Measurements from ENCODE around the gene YOD1.
A peak's percentile ranks its signal among the peaks of the same experiment; 100 is the strongest.

The YOD1 gene

DNA sequence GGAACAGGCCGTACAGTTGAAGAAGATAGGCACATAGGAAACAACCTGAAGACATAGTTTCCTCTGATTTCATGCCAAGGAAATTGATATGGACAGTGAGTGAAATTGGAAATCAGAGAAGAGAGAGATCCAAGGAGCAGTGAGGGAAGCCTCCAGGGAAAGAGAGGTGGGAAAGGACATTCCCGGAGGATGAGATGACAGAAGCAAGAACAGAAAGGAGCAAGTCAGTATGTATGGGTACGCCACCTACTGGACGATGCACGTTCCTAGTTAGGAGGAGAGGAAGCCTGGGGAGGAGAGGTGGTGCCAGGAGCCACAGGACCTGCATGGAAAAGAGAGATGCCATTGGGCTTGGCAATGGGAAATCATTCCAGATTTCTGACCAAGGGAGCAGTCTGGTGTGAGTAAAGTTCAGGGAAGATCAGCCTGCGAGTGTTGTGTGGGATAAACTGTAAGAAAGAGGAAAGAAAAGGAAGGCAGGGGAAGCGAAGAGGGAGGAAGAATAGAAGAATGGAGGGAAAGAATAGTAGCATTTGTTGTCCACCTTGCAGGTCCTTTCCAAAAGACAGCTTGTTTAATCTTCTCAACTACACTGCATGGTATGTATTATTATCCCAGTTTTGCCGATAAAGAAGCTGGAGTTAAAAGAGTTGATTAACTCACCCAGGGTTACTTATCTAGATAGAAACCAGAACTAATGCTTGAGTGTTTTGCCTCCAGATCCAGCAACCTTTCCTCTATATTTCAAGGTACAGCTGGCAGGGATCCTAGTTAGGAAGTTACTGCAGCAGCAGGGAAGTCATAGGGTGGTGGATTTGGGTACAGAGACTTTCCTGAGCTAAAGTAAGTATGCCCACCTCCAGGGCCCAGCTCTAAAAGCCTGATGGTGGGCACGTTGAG lies 45.8 kb downstream of the YOD1 start:
- no peak overlapping the region for H3K4me2 ChIP-seq (ENCODE audit: low read length)
- TF ChIP-seq EZH2phosphoT487 (IDR thresholded peaks at IDR 0.05; ENCODE audit: borderline replicate concordance, low read length), result no peak
- TF ChIP-seq, protein P1, sequence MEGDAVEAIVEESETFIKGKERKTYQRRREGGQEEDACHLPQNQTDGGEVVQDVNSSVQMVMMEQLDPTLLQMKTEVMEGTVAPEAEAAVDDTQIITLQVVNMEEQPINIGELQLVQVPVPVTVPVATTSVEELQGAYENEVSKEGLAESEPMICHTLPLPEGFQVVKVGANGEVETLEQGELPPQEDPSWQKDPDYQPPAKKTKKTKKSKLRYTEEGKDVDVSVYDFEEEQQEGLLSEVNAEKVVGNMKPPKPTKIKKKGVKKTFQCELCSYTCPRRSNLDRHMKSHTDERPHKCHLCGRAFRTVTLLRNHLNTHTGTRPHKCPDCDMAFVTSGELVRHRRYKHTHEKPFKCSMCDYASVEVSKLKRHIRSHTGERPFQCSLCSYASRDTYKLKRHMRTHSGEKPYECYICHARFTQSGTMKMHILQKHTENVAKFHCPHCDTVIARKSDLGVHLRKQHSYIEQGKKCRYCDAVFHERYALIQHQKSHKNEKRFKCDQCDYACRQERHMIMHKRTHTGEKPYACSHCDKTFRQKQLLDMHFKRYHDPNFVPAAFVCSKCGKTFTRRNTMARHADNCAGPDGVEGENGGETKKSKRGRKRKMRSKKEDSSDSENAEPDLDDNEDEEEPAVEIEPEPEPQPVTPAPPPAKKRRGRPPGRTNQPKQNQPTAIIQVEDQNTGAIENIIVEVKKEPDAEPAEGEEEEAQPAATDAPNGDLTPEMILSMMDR (IDR thresholded peaks at IDR 0.05; ENCODE audit: low read depth, low read length, poor library complexity, severe bottlenecking), result peak; percentile 89

DNA sequence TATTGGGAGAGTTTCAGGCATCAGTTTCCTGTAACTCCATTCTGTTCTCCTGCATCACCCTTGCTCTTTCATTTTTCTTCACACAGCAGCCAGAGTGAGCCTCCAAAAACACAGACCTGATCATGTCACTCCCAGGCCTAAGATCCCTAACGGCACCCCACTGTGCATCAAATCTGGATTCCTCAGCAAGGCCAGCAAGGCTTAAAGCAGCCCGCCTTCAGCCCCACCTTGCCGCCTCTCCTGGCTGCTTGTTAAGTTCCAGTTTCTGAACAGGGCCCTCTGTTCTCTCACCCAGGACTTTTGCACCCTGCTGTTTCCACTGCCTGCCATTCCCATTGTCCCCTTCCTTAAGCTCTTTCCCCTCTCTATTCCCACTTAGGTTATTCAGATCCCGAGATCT lies 47.8 kb downstream of the YOD1 start:
- H3K27me3 ChIP-seq (ENCODE audit: control insufficient read depth, low read length), result peaks cover 20% of the 10 kb centered on the region
- TF ChIP-seq, protein P1 (IDR thresholded peaks at IDR 0.05; ENCODE audit: low read depth, low read length, poor library complexity, severe bottlenecking), result no peak
- no peak for TF ChIP-seq EZH2phosphoT487 (IDR thresholded peaks at IDR 0.05; ENCODE audit: borderline replicate concordance, low read length)
- H3K9me3 ChIP-seq (ENCODE audit: control insufficient read depth, insufficient read depth, low read length), result no peaks in the 10 kb centered on the region
- no peak overlapping the region for H3K27ac ChIP-seq (ENCODE audit: low read depth, low read length)
- H3K4me2 ChIP-seq (ENCODE audit: low read length), result no peak overlapping the region
- no peak overlapping the region for H3K4me3 ChIP-seq (ENCODE audit: low read length)
- no peaks in the 10 kb centered on the region for H3K4me1 ChIP-seq (ENCODE audit: control insufficient read depth, low read length)
- no peaks in the 10 kb centered on the region for H3K9me2 ChIP-seq (replicated peaks; ENCODE audit: control insufficient read depth, low read length)
- no peaks in the 10 kb centered on the region for H3K79me2 ChIP-seq (ENCODE audit: control insufficient read depth, low read length)
- H4K20me1 ChIP-seq (ENCODE audit: control insufficient read depth, insufficient read depth, low read depth, low read length), result no peaks in the 10 kb centered on the region
- H3K36me3 ChIP-seq (ENCODE audit: control insufficient read depth, low read length), result no peaks in the 10 kb centered on the region
- H3F3A ChIP-seq (ENCODE audit: control insufficient read depth, insufficient read depth), result no peaks in the 10 kb centered on the region

More for the DNA sequence above, 45.8 kb downstream of the YOD1 start:
- H3K27me3 ChIP-seq (ENCODE audit: control insufficient read depth, low read length), result peaks cover 9% of the 10 kb centered on the region
- no peaks in the 10 kb centered on the region for H3F3A ChIP-seq (ENCODE audit: control insufficient read depth, insufficient read depth)
- H3K79me2 ChIP-seq (ENCODE audit: control insufficient read depth, low read length), result no peaks in the 10 kb centered on the region
- H3K27ac ChIP-seq (ENCODE audit: low read depth, low read length), result no peak overlapping the region
- no peak overlapping the region for H3K4me3 ChIP-seq (ENCODE audit: low read length)
- no peaks in the 10 kb centered on the region for H3K4me1 ChIP-seq (ENCODE audit: control insufficient read depth, low read length)
- no peaks in the 10 kb centered on the region for H3K9me3 ChIP-seq (ENCODE audit: control insufficient read depth, insufficient read depth, low read length)
- no peaks in the 10 kb centered on the region for H4K20me1 ChIP-seq (ENCODE audit: control insufficient read depth, insufficient read depth, low read depth, low read length)
- H3K36me3 ChIP-seq (ENCODE audit: control insufficient read depth, low read length), result no peaks in the 10 kb centered on the region
- no peaks in the 10 kb centered on the region for H3K9me2 ChIP-seq (replicated peaks; ENCODE audit: control insufficient read depth, low read length)

DNA sequence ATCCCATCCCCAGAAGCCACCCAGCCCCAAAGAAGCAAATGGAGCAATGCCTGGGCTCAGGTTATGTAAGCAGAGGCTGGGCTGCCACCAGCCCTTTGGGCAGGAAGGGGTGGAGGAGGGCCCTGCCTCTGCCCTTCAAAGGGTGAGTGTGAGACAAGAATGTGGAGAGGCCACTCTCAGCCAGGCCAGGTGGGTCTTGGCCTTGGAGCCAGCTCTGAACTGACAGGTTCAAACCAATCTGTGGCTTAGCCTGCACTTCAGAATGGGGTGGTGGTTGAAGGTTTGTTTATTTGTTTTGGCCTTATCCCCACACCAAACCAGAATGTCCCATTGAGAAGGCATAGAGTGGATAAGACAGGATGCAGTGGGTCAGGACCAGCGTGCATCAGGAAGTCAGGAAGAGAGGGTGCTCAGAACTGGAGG lies 48.3 kb downstream of the YOD1 start:
- Histone ChIP-seq H3K4me2 (ENCODE audit: low read length) (no peak overlapping the region), H3K9me2 (replicated peaks; ENCODE audit: control insufficient read depth, low read length) (no peaks in the 10 kb centered on the region), H3F3A (ENCODE audit: control insufficient read depth, insufficient read depth) (no peaks in the 10 kb centered on the region), H3K27me3 (ENCODE audit: control insufficient read depth, low read length) (peaks cover 23% of the 10 kb centered on the region), H3K4me1 (ENCODE audit: control insufficient read depth, low read length) (no peaks in the 10 kb centered on the region), H3K4me3 (ENCODE audit: low read length) (no peak overlapping the region), H3K79me2 (ENCODE audit: control insufficient read depth, low read length) (no peaks in the 10 kb centered on the region), H3K27ac (ENCODE audit: low read depth, low read length) (no peak overlapping the region), H4K20me1 (ENCODE audit: control insufficient read depth, insufficient read depth, low read depth, low read length) (no peaks in the 10 kb centered on the region), H3K9me3 (ENCODE audit: control insufficient read depth, insufficient read depth, low read length) (no peaks in the 10 kb centered on the region), H3K36me3 (ENCODE audit: control insufficient read depth, low read length) (no peaks in the 10 kb centered on the region)
- TF ChIP-seq, protein P1 (IDR thresholded peaks at IDR 0.05; ENCODE audit: low read depth, low read length, poor library complexity, severe bottlenecking), result no peak
- no peak for TF ChIP-seq EZH2phosphoT487 (IDR thresholded peaks at IDR 0.05; ENCODE audit: borderline replicate concordance, low read length)

Measured in DOHH2 (cell line).